IPS-18a (cell line): ENCODE data around the gene PLEKHA3.
"Not testable (repeated sequence)": the region's sequence is repeated elsewhere in the genome, so short reads cannot be mapped to it uniquely, and the experiment has no call there.

ENCODE experiments used
- H3K27ac ChIP-seq: one replicate; pipeline ENCODE4 v1.5.1; 2013; ENCODE audit warnings: low read length
- H3K27me3 ChIP-seq: one replicate; pipeline ENCODE4 v1.6.1; 2013; ENCODE audit warnings: mild to moderate bottlenecking, low read length; ENCODE audit not compliant: control insufficient read depth, insufficient read depth
- H3K36me3 ChIP-seq: one replicate; pipeline ENCODE4 v1.6.1; 2013; ENCODE audit warnings: low read depth, low read length; ENCODE audit not compliant: control insufficient read depth
- H3K4me1 ChIP-seq: one replicate; pipeline ENCODE4 v1.6.1; 2013; ENCODE audit warnings: low read depth, low read length; ENCODE audit not compliant: control insufficient read depth
- H3K4me3 ChIP-seq: one replicate; pipeline ENCODE4 v1.5.1; 2013; ENCODE audit warnings: low read length
- H3K9ac ChIP-seq: one replicate; pipeline ENCODE4 v1.6.1; 2013; ENCODE audit warnings: mild to moderate bottlenecking, low read length, moderate library complexity
- H3K9me3 ChIP-seq: one replicate; pipeline ENCODE4 v1.6.1; 2013; ENCODE audit warnings: low read depth, low read length; ENCODE audit not compliant: control insufficient read depth

The PLEKHA3 gene

DNA sequence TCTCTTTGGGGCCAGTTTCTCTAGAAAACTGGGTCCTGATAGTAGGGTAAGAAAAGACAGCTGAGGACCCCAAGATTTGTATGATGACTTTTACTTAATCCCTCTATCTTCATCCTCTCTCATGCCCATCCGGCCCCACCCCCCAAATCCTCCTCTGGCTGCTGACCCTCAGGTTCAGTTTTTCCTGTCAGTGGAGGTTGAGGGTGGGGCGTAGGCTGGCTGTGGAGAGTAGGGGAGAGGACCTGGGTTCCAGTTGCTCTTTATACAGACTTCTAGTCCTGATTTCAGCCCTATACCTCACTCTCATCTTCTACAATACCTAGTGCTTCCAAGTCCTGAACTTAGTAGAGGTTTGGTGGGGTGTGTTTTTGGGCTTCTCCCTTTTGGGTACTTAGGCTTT, 28.4 kb downstream of the PLEKHA3 start:
- Histone ChIP-seq H3K4me1 (peaks cover 12% of the 10 kb centered on the region), H3K9ac (no peak overlapping the region), H3K27me3 (no peaks in the 10 kb centered on the region), H3K9me3 (no peaks in the 10 kb centered on the region), H3K27ac (no peak overlapping the region), H3K36me3 (peaks cover 9% of the 10 kb centered on the region), H3K4me3 (no peak overlapping the region)

DNA sequence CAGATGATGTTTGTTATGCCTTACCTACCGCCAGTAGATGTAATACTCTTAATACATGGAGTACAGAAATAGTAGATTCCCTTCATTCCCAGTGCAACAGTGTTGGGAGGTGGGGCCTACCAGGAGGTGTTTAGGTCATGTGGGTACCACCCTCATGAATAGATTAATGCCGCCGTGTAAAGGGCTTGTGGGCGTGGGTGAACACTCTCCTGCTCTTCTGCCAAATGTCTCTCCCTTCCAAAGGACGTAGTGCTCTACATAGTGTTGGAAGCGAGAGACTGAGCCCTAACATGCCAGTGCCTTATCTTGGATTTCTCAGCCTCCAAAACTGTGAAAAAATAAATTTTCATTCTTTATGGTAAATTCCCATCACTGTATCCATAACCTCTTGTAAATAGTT, 30.1 kb downstream of the PLEKHA3 start:
- Histone ChIP-seq H3K9me3 (no peaks in the 10 kb centered on the region), H3K36me3 (no peaks in the 10 kb centered on the region), H3K27me3 (no peaks in the 10 kb centered on the region), H3K4me1 (peaks cover 12% of the 10 kb centered on the region), H3K27ac (no peak overlapping the region), H3K4me3 (no peak overlapping the region), H3K9ac (no peak overlapping the region)

DNA sequence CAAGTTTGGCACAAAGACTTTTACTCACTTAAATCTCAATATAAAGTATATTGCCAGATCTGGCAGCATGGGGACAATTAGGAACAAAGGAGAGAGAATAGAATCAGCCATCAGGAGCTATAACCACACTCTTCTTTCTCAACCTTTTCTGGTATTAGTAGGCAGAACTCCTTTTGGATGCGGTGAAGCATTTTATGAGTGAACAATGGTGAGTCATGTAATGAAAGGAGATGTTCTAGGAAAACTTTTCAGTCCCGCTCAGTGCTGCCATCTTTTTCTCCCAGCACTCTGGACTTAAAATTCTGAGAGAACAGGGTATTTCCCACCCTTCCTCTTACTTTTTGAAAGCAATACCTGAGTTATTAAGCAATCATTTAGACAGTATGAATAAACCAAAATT, 32.2 kb downstream of the PLEKHA3 start:
- H3K27me3 ChIP-seq, result no peaks in the 10 kb centered on the region

DNA sequence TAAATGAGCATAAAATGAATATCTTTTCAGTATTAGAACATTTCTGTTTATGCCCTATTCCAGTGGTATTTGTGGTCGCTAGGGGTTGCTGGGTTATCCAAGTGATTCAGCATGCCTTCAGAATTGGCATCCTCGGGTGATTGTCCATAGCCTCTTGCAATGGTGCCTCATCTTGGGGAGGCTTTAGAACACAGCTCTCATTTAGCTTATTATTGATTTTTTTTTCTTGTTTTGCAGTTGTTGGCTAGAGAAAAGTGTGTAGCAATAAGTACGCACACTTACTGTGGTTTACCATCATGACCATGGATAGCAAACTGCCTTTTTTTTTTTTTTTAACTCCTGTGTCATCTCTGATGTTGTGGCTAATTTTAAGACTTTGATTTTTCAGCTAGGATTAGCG, 33.6 kb downstream of the PLEKHA3 start:
- no peak overlapping the region for H3K4me3 ChIP-seq
- no peaks in the 10 kb centered on the region for H3K4me1 ChIP-seq
- H3K27me3 ChIP-seq, result no peaks in the 10 kb centered on the region
- H3K27ac ChIP-seq, result no peak overlapping the region
- no peaks in the 10 kb centered on the region for H3K36me3 ChIP-seq
- H3K9ac ChIP-seq, result no peak overlapping the region
- no peaks in the 10 kb centered on the region for H3K9me3 ChIP-seq

More for the DNA sequence above, 32.2 kb downstream of the PLEKHA3 start:
- Histone ChIP-seq H3K4me1 (no peaks in the 10 kb centered on the region), H3K36me3 (no peaks in the 10 kb centered on the region), H3K9ac (no peak overlapping the region), H3K27ac (no peak overlapping the region), H3K9me3 (no peaks in the 10 kb centered on the region), H3K4me3 (no peak overlapping the region)

DNA sequence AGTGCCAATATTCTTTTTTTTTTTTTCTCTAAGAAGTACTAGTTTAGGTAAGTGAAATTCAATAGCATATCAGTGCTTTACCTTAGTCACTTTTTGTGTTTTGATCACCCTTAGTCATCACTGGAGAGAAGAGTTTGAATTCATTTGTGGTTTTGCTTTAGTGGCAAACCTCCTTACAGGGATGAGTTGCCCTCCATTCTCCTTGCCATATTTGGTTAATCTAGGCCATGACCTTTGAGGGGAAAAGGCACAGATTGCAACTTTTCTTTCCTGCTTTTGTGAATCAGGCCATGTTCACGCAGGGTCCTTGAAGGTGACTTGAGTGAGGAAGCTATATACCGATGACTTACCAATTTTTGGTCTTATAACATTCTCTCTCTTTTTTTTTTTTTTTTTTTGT, 34.4 kb downstream of the PLEKHA3 start:
- no peaks in the 10 kb centered on the region for H3K9me3 ChIP-seq
- no peak overlapping the region for H3K4me3 ChIP-seq
- H3K9ac ChIP-seq, result no peak overlapping the region
- no peaks in the 10 kb centered on the region for H3K4me1 ChIP-seq
- H3K27me3 ChIP-seq, result no peaks in the 10 kb centered on the region
- no peak overlapping the region for H3K27ac ChIP-seq
- H3K36me3 ChIP-seq, result no peaks in the 10 kb centered on the region

DNA sequence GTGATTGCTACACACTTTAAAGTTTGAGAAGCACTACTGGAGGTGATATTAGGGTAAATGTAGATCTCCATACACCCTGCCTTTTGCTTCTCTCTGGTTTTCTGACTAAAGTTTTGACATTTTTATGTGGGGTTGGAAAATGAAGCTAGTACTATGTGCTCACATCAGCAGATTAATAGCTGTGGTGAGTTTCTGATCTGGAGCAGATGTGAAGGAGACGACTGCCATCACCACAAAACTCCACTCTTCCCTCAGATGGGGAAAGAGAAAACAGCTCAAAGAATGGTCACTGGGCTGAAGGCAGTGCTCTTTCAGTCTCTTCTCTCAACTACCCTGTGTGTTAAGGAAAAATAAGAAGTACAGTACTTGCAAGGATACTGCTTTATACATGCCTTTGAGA, 37.2 kb downstream of the PLEKHA3 start:
- no peak overlapping the region for H3K27ac ChIP-seq
- H3K36me3 ChIP-seq, result no peaks in the 10 kb centered on the region
- H3K4me3 ChIP-seq, result no peak overlapping the region
- no peak overlapping the region for H3K9ac ChIP-seq
- H3K4me1 ChIP-seq, result no peaks in the 10 kb centered on the region
- H3K9me3 ChIP-seq, result no peaks in the 10 kb centered on the region
- no peaks in the 10 kb centered on the region for H3K27me3 ChIP-seq

DNA sequence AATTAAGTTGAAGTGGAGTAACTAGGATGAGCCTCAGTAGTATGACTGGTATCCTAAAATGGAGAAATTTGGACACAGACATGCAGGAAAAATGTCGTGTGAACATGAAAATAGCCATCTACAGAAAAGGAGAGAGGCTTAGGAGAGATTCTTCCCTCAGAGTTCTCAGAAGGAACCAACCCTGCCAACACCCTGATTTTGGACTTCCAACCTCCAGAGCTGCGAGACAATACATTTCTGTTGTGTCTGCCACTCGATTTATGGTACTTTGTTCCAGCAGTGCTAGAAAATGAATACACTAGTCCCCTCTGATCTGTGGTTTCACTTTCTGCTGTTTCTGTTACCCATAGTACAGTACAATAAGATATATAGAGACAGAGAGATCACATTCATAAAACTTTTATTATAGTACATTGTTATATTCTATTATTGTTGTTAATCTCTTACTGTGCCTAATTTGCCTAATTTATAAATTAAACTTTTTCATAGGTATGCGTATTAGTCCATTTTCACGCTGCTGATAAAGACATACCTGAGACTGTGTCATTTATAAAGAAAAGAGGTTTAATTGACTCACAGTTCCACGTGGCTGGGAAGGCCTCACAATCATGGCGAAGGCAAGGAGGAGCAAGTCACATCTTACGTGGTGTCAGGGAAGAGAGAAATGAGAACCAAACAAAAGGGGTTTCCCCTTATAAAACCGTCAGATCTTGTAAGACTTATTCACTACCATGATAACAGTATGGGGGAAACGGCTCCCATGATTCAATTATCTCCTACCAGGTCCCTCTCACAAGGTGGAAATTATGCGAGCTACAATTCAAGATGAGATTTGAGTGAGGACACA, 41.3 kb downstream of the PLEKHA3 start:
- Histone ChIP-seq H3K36me3 (no peaks in the 10 kb centered on the region), H3K27ac (no peak overlapping the region), H3K9ac (no peak overlapping the region), H3K4me1 (no peaks in the 10 kb centered on the region), H3K4me3 (no peak overlapping the region), H3K9me3 (no peaks in the 10 kb centered on the region), H3K27me3 (no peaks in the 10 kb centered on the region)

DNA sequence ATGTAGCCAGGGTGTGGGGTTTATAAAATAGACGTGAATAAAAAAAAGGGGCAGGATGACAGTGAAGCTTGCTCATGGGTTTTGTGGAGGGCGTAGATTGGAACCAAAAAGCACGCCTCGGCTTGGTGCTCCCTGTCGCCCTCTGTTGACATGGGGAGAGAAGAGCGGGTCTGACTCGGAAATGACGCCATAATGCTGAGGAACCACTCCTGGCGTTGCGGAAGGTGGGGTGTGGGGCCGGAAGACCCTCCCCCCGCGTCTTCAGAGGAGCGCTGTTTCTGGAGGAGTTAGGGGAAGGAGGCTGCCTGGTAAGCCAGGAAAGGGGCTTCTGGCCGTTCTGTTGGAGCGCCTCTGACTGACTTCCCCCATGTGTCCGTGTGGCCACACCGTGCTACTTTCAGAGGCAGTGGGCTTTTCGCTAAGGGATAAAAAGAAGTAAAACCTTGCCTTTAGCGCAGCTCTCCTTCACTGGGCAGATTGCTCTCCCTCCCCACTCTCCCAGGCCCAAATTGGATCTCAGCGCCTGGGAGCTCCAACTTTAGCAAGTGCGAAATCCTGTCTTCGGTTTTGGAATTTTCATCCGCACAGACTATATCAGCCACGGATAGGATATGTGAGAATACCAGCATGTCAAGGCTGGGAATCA, 42.8 kb downstream of the PLEKHA3 start:
- Histone ChIP-seq H3K36me3 (no peaks in the 10 kb centered on the region), H3K27ac (peak overlapping the region; percentile 74), H3K9me3 (no peaks in the 10 kb centered on the region), H3K9ac (peak overlapping the region; percentile 71), H3K4me1 (no peaks in the 10 kb centered on the region), H3K27me3 (no peaks in the 10 kb centered on the region), H3K4me3 (peak overlapping the region; percentile 68)

DNA sequence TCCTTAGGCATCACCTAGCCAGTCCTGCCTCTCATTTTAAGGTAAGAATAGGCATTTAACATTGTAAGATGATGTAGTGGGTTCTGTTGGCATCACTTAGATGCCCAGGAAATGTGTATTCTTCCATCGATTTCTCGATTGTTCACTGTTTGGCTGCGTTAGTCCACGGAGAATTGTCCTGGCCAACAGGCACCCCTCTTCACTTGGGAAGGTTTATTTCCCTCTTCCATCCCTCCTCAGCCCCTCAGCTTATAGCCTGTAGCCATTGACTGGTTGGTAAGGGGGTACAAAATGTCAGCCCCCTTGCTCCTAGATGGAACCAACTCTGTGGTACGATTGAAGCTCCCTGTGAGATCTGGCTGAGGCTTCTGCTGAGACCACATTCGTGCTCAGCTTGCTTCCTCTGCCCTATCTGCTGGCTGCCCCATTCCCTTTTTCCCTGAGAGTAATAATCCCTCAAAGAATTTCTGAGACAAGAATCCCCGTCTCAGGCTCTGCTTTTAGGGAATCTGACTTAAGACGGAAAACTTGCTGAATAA, 43.4 kb downstream of the PLEKHA3 start:
- no peaks in the 10 kb centered on the region for H3K36me3 ChIP-seq
- H3K9ac ChIP-seq, result peak overlapping the region; percentile 71
- H3K27me3 ChIP-seq, result no peaks in the 10 kb centered on the region
- H3K27ac ChIP-seq, result no peak overlapping the region
- no peaks in the 10 kb centered on the region for H3K4me1 ChIP-seq
- H3K9me3 ChIP-seq, result no peaks in the 10 kb centered on the region
- H3K4me3 ChIP-seq, result peak overlapping the region; percentile 68

DNA sequence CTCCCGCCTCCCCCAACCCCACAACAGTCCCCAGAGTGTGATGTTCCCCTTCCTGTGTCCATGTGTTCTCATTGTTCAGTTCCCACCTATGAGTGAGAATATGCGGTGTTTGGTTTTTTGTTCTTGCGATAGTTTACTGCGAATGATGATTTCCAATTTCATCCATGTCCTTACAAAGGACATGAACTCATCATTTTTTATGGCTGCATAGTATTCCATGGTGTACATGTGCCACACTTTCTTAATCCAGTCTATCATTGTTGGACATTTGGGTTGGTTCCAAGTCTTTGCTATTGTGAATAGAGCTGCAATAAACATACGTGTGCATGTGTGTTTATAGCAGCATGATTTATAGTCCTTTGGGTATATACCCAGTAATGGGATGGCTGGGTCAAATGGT, 44.8 kb downstream of the PLEKHA3 start:
- H3K9ac ChIP-seq, H3K27ac ChIP-seq, H3K9me3 ChIP-seq, H3K4me1 ChIP-seq, H3K27me3 ChIP-seq, H3K4me3 ChIP-seq, H3K36me3 ChIP-seq: not testable (repeated sequence)

DNA sequence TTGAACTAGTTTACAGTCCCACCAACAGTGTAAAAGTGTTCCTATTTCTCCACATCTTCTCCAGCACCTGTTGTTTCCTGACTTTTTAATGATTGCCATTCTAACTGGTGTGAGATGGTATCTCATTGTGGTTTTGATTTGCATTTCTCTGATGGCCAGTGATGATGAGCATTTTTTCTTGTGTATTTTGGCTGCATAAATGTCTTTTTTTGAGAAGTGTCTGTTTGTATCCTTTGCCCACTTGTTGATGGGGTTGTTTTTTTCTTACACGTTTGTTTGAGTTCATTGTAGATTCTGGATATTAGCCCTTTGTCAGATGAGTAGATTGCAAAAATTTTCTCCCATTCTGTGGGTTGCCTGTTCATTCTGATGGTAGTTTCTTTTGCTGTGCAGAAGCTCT, 45.2 kb downstream of the PLEKHA3 start:
- not testable (repeated sequence) for H3K4me1 ChIP-seq, H3K4me3 ChIP-seq, H3K9me3 ChIP-seq, H3K36me3 ChIP-seq, H3K27ac ChIP-seq, H3K9ac ChIP-seq, H3K27me3 ChIP-seq

DNA sequence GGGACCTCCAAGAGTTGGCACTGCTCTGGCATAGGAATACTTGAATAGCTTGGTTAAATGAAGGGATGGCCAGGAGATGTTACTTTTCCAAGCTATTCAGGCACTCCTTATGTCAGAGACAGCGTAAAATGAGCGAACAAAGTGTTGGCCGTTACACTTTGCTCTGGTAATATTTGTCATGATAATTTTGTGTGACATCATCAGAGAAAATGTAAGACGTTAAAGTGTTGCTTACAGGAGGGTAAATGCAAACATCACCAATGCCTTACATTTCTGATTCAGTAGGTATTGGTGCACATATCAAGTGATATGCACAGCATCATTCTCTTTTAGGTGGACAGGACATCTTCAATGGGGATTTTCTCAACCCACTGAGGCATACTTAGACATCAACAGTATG, 46.0 kb downstream of the PLEKHA3 start:
- H3K36me3 ChIP-seq, result no peaks in the 10 kb centered on the region
- H3K27me3 ChIP-seq, result no peaks in the 10 kb centered on the region
- H3K4me1 ChIP-seq, result no peaks in the 10 kb centered on the region
- no peak overlapping the region for H3K4me3 ChIP-seq
- no peak overlapping the region for H3K27ac ChIP-seq
- no peak overlapping the region for H3K9ac ChIP-seq
- no peaks in the 10 kb centered on the region for H3K9me3 ChIP-seq
